KOPT-K1 (cell line): Measurements from ENCODE around the gene TMEM114.

Experiments used
- H3K27ac ChIP-seq: fragments of 200-600 bp; sonication (generic); 2 replicates; pipeline ENCODE4 v1.5.1; 2016; ENCODE audit warnings: antibody characterized with exemption, mild to moderate bottlenecking, low read depth, low read length; ENCODE audit not compliant: poor library complexity, severe bottlenecking
- H3K36me3 ChIP-seq: fragments of 200-600 bp; sonication (generic); 2 replicates; pipeline ENCODE4 v1.5.1; 2017; ENCODE audit warnings: antibody characterized with exemption, mild to moderate bottlenecking, low read length, moderate library complexity; ENCODE audit not compliant: insufficient read depth
- H3K9me3 ChIP-seq: fragments of 200-600 bp; sonication (generic); 2 replicates; pipeline ENCODE4 v1.5.1; 2017; ENCODE audit warnings: antibody characterized with exemption, low read length, mild to moderate bottlenecking; ENCODE audit not compliant: insufficient read depth, poor library complexity, severe bottlenecking

Gene TMEM114

GRCh38 chr16:8621572-8622314 is 31.4 kb upstream of the TMEM114 start, which contains the start of gene METTL22:
METTL22 (plus strand) TSS chr16:8621698; CDS start chr16:8625666, 3,968 bp downstream.
- Histone ChIP-seq H3K27ac (peak within 1 kb of the TSS; percentile 79), H3K36me3 (peaks cover 26% of the 10 kb centered on the region), H3K9me3 (no peaks in the 10 kb centered on the region)

GRCh38 chr16:8621222-8621571 is 30.9 kb upstream of the TMEM114 start:
- H3K27ac ChIP-seq = peak overlapping the region; percentile 79
- H3K9me3 ChIP-seq = no peaks in the 10 kb centered on the region
- H3K36me3 ChIP-seq = peaks cover 21% of the 10 kb centered on the region

GRCh38 chr16:8620535-8620934 is 30.2 kb upstream of the TMEM114 start:
- peaks cover 15% of the 10 kb centered on the region for H3K36me3 ChIP-seq
- no peak overlapping the region for H3K27ac ChIP-seq
- no peaks in the 10 kb centered on the region for H3K9me3 ChIP-seq

DNA sequence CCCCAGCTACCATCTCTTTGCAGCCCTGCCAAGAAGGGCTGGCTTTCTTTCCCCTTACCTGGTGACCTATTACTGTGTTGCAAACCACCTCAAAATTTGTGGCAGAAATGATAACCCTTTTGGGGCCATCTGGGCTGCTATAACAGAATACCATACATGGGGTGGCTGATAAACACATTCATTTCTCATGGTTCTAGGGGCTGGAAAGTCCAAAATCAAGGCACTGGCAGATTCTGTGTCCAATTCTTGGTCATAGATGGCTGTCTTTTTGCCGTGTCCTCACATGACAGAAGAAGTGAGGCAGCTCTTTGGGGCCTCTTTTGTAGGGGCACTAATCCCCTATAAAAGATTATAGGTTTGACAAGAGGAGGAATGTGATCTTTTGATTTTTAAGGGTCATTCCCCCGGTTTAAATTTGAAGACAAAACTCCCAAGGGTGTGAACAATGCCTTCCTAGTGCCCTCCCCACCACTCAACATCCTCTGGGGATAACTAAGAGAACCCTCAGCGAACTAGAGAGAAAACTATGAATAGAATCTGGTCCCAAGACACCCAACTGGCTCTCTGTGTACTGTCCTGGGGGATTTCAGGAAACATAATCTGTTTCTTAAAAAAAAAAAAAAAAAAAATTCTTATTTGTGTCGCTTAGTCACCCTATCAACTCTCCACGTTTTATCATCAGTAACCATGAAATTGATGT is 29.5 kb upstream of the TMEM114 start:
- H3K9me3 ChIP-seq = no peaks in the 10 kb centered on the region
- H3K27ac ChIP-seq = no peak overlapping the region
- 0 out of 2 replicates have a peak, but pooled peaks cover 8% of the 10 kb centered on the region for H3K36me3 ChIP-seq

GRCh38 chr16:8614435-8615029 is 24.2 kb upstream of the TMEM114 start:
- H3K36me3 ChIP-seq = no peaks in the 10 kb centered on the region
- no peaks in the 10 kb centered on the region for H3K9me3 ChIP-seq
- H3K27ac ChIP-seq = no peak overlapping the region

DNA sequence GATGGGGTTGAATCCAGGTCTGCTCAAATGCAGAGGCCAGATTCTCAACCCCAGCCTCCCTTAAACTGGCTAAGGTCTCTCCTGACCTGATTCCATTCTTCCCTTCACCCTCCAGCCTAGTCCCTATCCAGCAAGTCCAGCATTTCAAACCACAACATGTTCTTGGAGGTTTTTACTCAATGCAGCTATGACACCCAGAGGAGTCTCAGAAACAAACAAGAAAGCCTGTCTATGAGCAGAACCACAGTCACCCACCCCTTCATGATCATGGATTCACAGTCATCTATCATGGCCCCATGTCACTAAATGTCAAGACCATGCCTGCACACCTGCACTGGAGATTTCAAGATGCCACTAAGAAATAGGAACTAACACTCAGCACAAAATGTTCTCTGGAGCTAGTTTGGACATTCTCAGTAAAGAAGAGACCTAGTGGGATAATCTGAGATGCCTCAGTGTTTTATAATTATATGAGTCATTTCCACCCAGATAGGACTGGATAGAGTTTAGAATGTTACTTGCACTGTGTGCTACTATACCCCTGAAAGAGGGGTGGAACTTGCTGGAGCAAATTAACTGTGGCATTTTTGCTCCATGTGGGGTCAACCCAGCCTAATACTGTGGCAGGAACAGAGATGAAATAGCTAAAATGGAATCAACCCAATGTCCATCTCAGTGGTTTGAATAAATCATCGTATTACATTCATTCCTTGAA is 21.7 kb upstream of the TMEM114 start:
- Histone ChIP-seq H3K9me3 (no peaks in the 10 kb centered on the region), H3K36me3 (no peaks in the 10 kb centered on the region), H3K27ac (no peak overlapping the region)

- H3K27ac ChIP-seq = no peak overlapping the region
- H3K36me3 ChIP-seq = no peaks in the 10 kb centered on the region
These were observed 20.8 kb upstream of the TMEM114 start for GRCh38 chr16:8611122-8611521.

DNA sequence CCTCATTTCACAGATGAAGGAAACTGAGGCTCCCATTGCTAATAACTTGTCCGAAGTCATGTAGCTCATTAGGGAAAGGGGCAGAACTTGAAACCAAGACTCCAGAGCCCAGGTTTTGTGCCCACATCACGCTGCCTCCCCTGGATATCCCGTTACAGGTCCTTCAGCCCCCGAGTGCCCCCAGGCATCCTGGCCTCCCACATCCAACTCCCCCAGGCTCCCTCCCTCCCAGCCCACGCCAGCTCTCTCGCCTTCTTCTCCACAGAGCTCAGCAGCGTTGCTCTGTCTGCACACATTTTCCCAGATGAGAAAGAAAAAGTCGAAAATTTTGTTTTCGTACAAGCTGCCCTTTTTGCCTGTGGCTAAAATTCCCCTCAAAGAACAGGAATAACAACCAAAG is 16.9 kb upstream of the TMEM114 start:
- H3K36me3 ChIP-seq = no peaks in the 10 kb centered on the region
- no peaks in the 10 kb centered on the region for H3K9me3 ChIP-seq
- H3K27ac ChIP-seq = no peak overlapping the region

More at GRCh38 chr16:8611122-8611521, 20.8 kb upstream of the TMEM114 start:
- H3K9me3 ChIP-seq = no peaks in the 10 kb centered on the region

- H3K27ac ChIP-seq = no peak overlapping the region
- H3K36me3 ChIP-seq = no peaks in the 10 kb centered on the region
- no peaks in the 10 kb centered on the region for H3K9me3 ChIP-seq
These were observed 15.2 kb upstream of the TMEM114 start for GRCh38 chr16:8605554-8605953.

- peaks cover 7% of the 10 kb centered on the region for H3K9me3 ChIP-seq
- H3K36me3 ChIP-seq = no peaks in the 10 kb centered on the region
- no peak overlapping the region for H3K27ac ChIP-seq
These were observed 9.9 kb upstream of the TMEM114 start for GRCh38 chr16:8600144-8600775.

DNA sequence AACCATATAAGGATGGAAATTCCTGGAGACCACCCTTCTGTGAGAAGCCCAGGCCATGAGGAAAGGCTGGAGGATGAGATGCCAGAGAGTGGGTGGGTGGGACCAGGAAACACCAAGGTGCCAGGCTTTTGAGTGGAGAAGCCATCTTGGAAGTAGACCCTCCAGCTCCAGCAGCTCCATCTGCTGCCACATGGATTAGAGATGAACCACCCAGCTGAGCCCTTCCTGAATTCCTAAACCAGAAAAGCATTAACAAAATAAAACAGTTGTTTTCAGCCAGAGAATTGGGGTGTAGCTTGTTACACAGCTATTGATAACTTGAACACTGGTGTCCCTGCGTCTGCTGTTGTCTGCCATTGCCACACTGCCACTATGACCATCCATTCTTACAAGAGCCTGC is 6.3 kb upstream of the TMEM114 start:
- Histone ChIP-seq H3K36me3 (no peaks in the 10 kb centered on the region), H3K9me3 (peaks cover 7% of the 10 kb centered on the region), H3K27ac (no peak overlapping the region)

DNA sequence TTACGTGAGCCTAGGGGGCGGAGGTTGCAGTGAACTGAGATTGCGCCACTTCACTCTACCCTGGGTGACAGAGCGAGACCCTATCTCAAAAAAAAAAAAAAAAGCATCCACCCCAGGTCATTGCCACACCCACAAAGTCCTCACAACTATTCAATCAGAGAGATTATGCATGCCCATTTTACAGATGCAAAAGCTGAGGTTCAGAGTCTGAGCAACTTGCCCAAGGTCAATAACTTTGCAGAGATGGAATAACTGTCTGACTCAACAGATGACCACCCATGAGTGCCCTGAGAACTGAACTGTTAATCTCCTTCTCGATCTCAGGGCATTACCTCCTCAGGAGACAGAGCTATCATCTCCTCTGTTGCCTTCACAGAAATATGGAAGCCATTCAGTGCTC is 5.5 kb upstream of the TMEM114 start:
- no peaks in the 10 kb centered on the region for H3K36me3 ChIP-seq
- peaks cover 7% of the 10 kb centered on the region for H3K9me3 ChIP-seq
- H3K27ac ChIP-seq = no peak overlapping the region

GRCh38 chr16:8594149-8594666 is 3.9 kb upstream of the TMEM114 start:
- Histone ChIP-seq H3K36me3 (no peaks in the 10 kb centered on the region), H3K27ac (no peak overlapping the region), H3K9me3 (peaks cover 7% of the 10 kb centered on the region)

GRCh38 chr16:8591451-8591850 is 1.1 kb upstream of the TMEM114 start:
- Histone ChIP-seq H3K9me3 (peaks cover 2% of the 10 kb centered on the region), H3K27ac (no peak overlapping the region), H3K36me3 (no peaks in the 10 kb centered on the region)
